HG03175 (cell line): ENCODE data around the gene RPRD1B.

ENCODE experiments used
- ATAC-seq: cut with Tn5 transposase; IDR thresholded peaks from one replicate; pipeline ENCODE4 v1.9.1; 2021; ENCODE audit warnings: mild to moderate bottlenecking, moderate library complexity; ENCODE audit not compliant: unreplicated experiment

The RPRD1B gene

GRCh38 chr20:38132910-38133501 is 99.5 kb downstream of the RPRD1B start:
- no peak for ATAC-seq

GRCh38 chr20:38133680-38134426 is 100.3 kb downstream of the RPRD1B start:
- ATAC-seq: no peak

- no peak for ATAC-seq
These were observed 101.1 kb downstream of the RPRD1B start for GRCh38 chr20:38134427-38135270.

- ATAC-seq: no peak
These were observed 101.7 kb downstream of the RPRD1B start for GRCh38 chr20:38135271-38135650.

- no peak for ATAC-seq
These were observed 102.3 kb downstream of the RPRD1B start for GRCh38 chr20:38135651-38136420.

GRCh38 chr20:38136421-38137245 is 103.1 kb downstream of the RPRD1B start:
- no peak for ATAC-seq

- no peak for ATAC-seq
These were observed 104.0 kb downstream of the RPRD1B start for GRCh38 chr20:38137441-38138037.

GRCh38 chr20:38138086-38138778 is 104.7 kb downstream of the RPRD1B start:
- ATAC-seq: no peak

GRCh38 chr20:38139156-38139912 is 105.8 kb downstream of the RPRD1B start:
- ATAC-seq: no peak

- ATAC-seq: no peak
These were observed 106.6 kb downstream of the RPRD1B start for GRCh38 chr20:38139977-38140753.

- ATAC-seq: no peak
These were observed 107.8 kb downstream of the RPRD1B start for GRCh38 chr20:38141204-38141888.
